HTR-8/SVneo (cell line): ENCODE data around the gene PPM1M.
A peak's percentile ranks its signal among the peaks of the same experiment; 100 is the strongest.

Experiments used
- DNase-seq: peaks from one replicate; pipeline ENCODE4 v3.0.0; 2011; ENCODE audit warnings: low spot score, mixed read lengths; ENCODE audit not compliant: insufficient read length
- FAIRE-seq: peaks from 2 replicates; lab custom pipeline; 2011; peaks lifted over from hg19 to GRCh38; lab: Jason Lieb, UNC

PPM1M gene

DNA sequence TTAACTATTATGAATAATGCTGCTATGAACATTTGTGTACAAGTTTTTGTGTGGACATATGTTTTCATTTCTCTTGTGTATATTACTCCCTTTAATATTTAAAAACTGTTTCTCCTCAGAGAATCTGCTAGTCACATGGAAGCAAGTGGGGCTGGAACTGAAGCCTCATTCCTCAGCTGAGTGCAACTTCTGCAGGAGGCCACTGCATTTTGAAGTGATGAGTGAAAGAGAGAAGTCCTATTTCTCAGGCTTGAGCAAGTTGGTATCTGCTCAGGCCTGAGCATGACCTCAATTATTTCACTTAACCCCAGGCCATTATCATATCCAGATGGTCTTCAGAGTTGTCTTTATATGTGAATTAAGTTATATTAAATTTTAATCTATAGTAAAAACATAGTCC lies 31.7 kb upstream of the PPM1M start:
- no peak for FAIRE-seq
- no peak for DNase-seq

GRCh38 chr3:52215351-52215750 lies 30.2 kb upstream of the PPM1M start:
- no peak for FAIRE-seq
- DNase-seq: no peak

GRCh38 chr3:52216585-52217408 lies 28.8 kb upstream of the PPM1M start:
- peak; percentile 54 for FAIRE-seq
- peak; percentile 77 for DNase-seq

DNA sequence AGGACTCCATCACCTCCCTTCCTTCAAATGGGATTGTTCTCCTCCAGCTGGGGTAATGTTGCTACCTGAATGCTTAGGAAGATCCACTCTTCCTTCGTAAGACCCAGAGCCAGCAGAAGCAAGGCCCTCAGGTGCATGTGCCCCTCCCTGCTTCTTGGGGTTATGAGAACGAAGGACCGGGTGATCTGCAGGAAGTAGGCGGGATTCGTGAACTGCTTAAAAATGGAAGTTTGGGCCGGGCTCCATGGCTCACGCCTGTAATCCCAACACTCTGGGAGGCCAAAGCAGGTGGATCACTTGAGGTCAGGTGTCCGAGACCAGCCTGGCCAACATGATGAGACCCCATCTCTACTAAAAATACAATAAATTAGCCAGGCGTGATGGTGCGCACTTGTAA lies 28.2 kb upstream of the PPM1M start:
- no peak for DNase-seq
- FAIRE-seq: no peak

DNA sequence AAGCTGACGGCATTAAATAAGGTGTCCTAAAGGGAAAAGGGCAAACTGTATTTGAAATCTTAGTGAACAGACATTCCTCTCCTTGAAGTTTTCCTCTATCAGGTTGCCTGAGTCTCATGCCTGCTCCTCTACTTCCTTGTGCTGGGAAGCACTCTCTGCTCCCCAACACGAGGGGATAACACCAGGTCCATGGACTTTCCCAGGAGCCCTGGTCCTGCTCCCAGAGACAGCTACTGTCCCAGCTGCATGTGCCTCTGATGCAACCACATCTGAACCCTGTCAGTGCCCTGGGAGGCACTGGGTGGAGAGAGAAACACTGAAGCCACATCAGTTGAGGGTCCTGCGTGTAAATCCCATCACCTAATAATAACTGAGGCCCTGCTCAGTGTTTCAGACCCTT lies 27.5 kb upstream of the PPM1M start:
- FAIRE-seq: no peak
- no peak for DNase-seq

DNA sequence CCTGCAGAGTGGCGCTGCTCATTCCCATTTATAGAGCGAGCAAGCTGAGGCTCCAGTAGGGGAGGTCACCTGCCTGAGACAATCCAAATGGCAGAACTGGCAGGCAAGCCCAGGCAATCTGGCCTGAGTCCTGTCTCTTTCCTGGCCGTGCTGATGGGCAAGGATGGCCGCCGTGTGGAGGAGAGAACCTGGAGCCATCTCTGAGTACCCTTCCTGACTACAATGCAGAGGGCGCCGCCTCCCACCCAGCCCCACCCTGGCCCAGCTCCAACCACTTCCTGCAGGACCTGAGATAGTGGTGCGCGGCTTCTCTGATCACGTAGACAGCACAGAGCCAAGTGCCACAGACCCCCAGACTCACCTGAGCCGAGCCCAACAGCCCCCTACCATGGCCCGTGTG lies 27.1 kb upstream of the PPM1M start:
- DNase-seq (no peak), FAIRE-seq (no peak)

GRCh38 chr3:52218937-52219650 lies 26.5 kb upstream of the PPM1M start:
- DNase-seq: no peak
- FAIRE-seq: no peak

GRCh38 chr3:52220380-52221026 lies 25.1 kb upstream of the PPM1M start:
- FAIRE-seq: peak; percentile 98

DNA sequence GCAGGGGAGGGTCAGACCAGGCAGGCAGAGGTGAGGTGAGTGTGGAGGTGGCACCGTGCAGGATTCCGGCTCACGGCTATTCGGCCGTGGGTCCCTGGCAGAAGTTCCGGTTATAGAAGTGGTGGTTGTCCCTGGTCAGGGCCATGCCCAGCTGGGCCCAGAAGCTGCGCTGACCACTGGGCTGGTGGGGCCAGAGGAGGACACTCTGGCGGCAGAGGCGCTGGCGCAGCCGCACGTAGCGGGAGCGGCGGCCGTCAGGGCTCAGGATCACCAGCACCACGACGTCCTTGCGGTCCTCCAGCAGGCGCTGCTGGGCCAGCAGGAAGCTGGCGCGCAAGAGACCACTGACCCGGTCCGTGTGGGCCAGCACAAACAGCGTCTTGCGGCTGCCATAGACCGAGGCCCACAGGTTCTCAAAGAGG lies 24.4 kb upstream of the PPM1M start:
- no peak for DNase-seq
- FAIRE-seq: no peak

More at GRCh38 chr3:52220380-52221026, 25.1 kb upstream of the PPM1M start:
- peak; percentile 90 for DNase-seq

- FAIRE-seq (peak; percentile 44), DNase-seq (no peak)
These were observed 23.8 kb upstream of the PPM1M start for GRCh38 chr3:52221563-52222318.

- FAIRE-seq (no peak), DNase-seq (no peak)
These were observed 23.0 kb upstream of the PPM1M start for GRCh38 chr3:52222319-52223221.

DNA sequence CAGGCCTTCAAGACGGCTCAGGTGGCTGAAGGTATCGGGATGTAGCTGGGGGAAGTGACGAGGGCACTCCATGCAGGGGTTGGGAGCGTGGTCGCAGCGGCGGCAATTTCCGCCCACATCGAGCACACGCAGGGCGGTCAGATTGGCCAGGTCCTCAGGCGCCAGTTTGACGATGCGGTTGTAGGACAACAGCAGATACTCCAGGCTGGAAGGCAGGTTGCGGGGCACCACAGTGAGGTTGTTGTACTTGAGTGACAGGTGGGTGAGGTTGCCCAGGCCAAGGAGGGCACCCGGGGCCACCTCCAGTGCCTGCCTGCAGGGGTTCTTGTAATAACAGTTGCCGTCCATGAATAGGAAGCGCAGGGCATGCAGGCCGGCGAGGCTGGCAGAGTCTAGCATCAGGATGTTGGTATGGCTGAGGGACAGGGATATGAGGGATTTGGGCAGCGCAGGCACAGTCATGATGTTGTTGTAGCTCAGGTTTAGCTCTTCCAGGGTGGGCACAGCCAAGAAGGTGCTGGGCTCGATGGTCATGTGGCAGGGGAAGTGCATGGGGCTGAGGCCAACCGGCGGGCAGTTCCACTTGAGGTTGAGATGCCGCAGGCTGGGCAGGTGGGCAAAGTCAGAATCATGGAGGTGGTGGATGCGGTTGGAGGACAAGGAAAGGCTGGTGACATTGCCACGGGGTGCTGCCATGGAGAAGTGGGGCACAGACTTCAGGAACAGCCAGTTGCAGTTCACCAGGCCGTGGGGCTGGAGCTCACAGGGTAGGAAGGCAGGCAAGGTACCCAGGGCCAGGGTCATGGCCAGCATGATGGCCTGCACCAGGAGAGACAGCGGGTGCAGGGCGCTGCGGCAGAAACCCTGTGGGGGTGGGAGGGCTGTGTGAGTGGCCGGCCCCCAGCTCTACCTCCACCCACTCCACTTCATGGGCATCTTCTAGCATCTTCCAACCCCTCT lies 21.8 kb upstream of the PPM1M start:
- peak; percentile 23 for FAIRE-seq
- DNase-seq: no peak

- FAIRE-seq: peak; percentile 38
- DNase-seq: no peak
These were observed 19.9 kb upstream of the PPM1M start, which contains the start of gene TLR9 for GRCh38 chr3:52225452-52226228. TSS of gene TLR9 (minus strand) at chr3:52225645. CDS start at chr3:52225529, 116 bp downstream.

DNA sequence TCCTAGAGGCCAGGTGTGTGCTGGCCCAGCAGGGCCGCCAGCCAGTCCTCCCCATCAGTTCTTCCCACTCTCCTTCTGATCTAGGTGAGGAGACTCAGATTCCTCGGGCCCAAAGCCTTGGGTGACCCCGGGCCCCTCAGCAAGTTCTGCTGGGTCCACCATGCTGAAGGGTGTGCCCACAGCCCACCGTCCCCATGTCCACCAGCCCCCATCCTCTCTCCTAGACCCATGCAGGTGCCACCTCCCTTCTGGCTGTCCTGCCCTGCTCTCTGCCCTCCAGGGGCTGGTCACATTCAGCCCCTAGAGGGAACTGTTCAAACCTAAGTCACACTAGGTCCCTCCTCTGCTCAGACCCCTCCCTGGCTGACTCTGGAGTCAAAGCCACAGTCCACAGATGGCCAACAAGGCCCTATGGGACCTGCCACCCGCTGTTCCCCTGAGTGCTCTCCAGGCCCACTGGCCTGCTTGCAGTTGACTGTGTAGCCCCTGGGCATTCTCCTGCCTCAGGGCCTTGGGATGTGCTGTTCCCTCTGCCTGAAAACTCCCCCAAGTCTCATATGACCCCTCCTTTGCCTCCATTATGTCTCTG lies 19.2 kb upstream of the PPM1M start:
- DNase-seq (no peak), FAIRE-seq (no peak)

- FAIRE-seq (peak; percentile 69), DNase-seq (no peak)
These were observed 18.4 kb upstream of the PPM1M start for GRCh38 chr3:52227117-52227516.

DNA sequence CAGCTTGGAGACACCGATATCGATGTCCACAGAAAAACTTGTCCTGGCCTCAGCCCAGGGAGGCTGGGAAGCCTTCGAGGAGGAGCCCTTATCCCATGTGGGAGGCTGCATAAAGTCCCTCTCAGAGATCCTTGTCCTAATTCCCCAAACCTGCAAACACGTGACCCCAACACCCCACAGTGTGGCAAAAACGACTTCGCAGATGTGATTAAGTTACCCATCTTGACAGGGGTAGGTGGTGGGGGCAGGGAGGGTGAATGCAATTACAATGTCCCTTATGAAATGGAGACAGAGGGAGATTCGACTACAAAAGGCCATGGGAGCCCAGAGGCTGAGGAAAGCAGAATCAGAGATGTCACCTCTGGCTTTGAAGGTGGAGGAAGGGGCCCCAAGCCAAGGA lies 17.8 kb upstream of the PPM1M start:
- FAIRE-seq: no peak
- no peak for DNase-seq

- FAIRE-seq: no peak
These were observed 17.3 kb upstream of the PPM1M start for GRCh38 chr3:52228266-52228665.

More at GRCh38 chr3:52228266-52228665, 17.3 kb upstream of the PPM1M start:
- DNase-seq: no peak
